Ovary (tissue), 9 donors: ENCODE data around the gene HNF1B. TPM values are rescaled to one million over a fixed set of nuclear protein-coding genes. Genes with fewer than 3 reads are reported as not detected.

Experiments used
- DNase-seq, 5 donors: peaks; one replicate each; pipeline ENCODE4 v3.0.0-alpha.2; 2019 to 2020
- H3K27ac ChIP-seq, 2 donors: fragments of 200-600 bp; one replicate each; pipeline versions ENCODE4 v1.5.1 to v1.8.0; 2019 to 2022
- H3K27me3 ChIP-seq: fragments of 200-600 bp; one replicate; pipeline ENCODE4 v1.8.0; 2022
- H3K36me3 ChIP-seq: fragments of 200-600 bp; sonication (generic); one replicate; pipeline ENCODE4 v1.5.1; 2019
- H3K4me1 ChIP-seq: one replicate; pipeline ENCODE4 v1.8.1; 2013; ENCODE audit warnings: mild to moderate bottlenecking, moderate library complexity; ENCODE audit not compliant: insufficient read depth
- H3K4me3 ChIP-seq: fragments of 200-600 bp; sonication (generic); one replicate; pipeline ENCODE4 v1.5.1; 2017
- H3K9me3 ChIP-seq, 2 donors: fragments of 200-600 bp in 1 of 2; sonication (generic) in 1 of 2; one replicate each; pipeline versions ENCODE4 v1.5.1 to v1.8.1; 2013 to 2019; ENCODE audit warnings: mild to moderate bottlenecking in 1 of 2, moderate library complexity in 1 of 2
- CTCF ChIP-seq, 3 donors: fragments of 450-650 bp in 2 of 3; fragments of 200-600 bp in 1 of 3; IDR thresholded peaks; one replicate each; pipeline versions ENCODE4 v1.5.1 to v1.8.0; 2016 to 2022; ENCODE audit warnings: antibody characterized with exemption in 3 of 3, mild to moderate bottlenecking in 1 of 3
- EP300 ChIP-seq: sonication (generic); formaldehyde crosslinking; IDR thresholded peaks from one replicate; pipeline ENCODE4 v1.6.1; 2017; ENCODE audit warnings: antibody characterized with exemption
- POLR2A ChIP-seq: fragments of 450-650 bp; IDR thresholded peaks from one replicate; pipeline ENCODE4 v1.6.1; 2017; ENCODE audit warnings: antibody characterized with exemption, mild to moderate bottlenecking, moderate library complexity
- WGBS, 3 donors: extraction: QIAGEN DNeasy Blood & Tissue Kit in 1 of 3; methylation state at CpG; one replicate each; pipeline versions ENCODE4 v1.1.5 to v1.1.7; 2013 to 2017; 5-methylcytosine and 5-hydroxymethylcytosine counted together
- intact Hi-C, 4 donors: fragments of 100-400 bp; cut with DNase I; formaldehyde crosslinking; loops; one replicate each; pipeline versions ENCODE4 v1.11.0 to v1.15.1; 2022 to 2023
- polyA plus RNA-seq, 2 donors: library from polyadenylated mRNA; stranded (reverse); fragments of 200-250 nt in 1 of 2; fragments of 350-450 nt in 1 of 2; fragmentation: Illumina TruSeq in 1 of 2; extraction: RNeasy Lipid Tissue Mini Kit (QIAGEN cat#74804) in 1 of 2; gene quantifications; one replicate each; pipeline ENCODE4 v1.2.3, GENCODE V29; 2013 to 2014
- total RNA-seq, 7 donors: library from RNA; depleted of rRNA in 2 of 7; stranded (reverse); fragments of >200 nt in 2 of 7; fragmentation: NEBNext Ultra II Directional in 3 of 7; extraction: Animal tissue kit (Norgen Biotek cat#: 25700) in 3 of 7; gene quantifications; one replicate each; pipeline versions ENCODE4 v1.1.0 to v1.2.4, GENCODE V29; 2016 to 2023
- donor health status: DM: no; HTN: no; CAD: no; lungs with moderate emphysema.
- donor health status: DM: no; HTN: no; CAD: no.
- donor health status: Bipolar disorder and iron deficiency.
- donor health status: DM: yes; HTN: yes; CAD: no.
- donor health status: DM: no; HTN: no; CAD: no.
- donor health status: DM: yes; HTN: yes; CAD: no.

HNF1B gene
- total and polyA plus RNA-seq, 9 donors, result 0.05 to 9.5 (median 0.75) TPM; not detected in 3

GRCh38 chr17:37711113-37711512 is 33.7 kb downstream of the HNF1B start:
- no peaks in the 10 kb centered on the region for H3K9me3 ChIP-seq
- DNase-seq, result no peak
- H3K27ac ChIP-seq, result no peak overlapping the region
- H3K4me3 ChIP-seq, result no peak overlapping the region
- 67 to 75% (median 69%) methylated on average over 6 of the region's 6 CpGs for WGBS, 3 donors
- no peaks in the 10 kb centered on the region for H3K4me1 ChIP-seq
- no peaks in the 10 kb centered on the region for H3K27me3 ChIP-seq
- TF ChIP-seq EP300 (no peak), CTCF (IDR thresholded peaks at IDR 0.05) (no peak), POLR2A (no peak)
- no peaks in the 10 kb centered on the region for H3K36me3 ChIP-seq
- intact Hi-C loops, result no loop called here

DNA sequence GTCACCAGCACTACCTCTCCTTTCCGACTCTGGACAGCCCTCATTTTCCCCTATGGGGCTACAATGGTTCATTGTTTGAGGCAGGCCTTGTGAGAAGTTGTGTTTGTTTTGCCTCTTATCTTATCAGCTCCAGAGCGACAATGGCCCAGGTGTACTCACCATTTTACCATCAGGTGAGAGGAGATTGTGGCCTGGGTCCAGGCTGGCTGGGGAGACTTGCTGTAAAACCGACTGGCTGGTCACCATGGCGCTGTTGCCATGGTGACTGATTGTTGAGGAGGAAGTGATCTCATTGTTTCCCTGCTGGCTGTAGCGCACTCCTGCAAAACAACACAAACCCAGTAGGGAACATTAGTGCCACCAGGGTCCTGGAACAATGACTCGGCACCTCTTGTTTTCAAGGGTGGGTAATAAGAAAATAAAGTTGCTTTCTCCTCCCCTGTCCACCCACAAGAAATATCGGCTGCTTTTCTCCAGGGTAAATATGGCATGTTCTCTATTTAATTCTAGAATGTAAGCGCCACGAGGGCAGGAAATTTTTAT is 34.4 kb downstream of the HNF1B start:
- H3K27ac ChIP-seq, result no peak overlapping the region
- intact Hi-C loops, result no loop called here
- TF ChIP-seq EP300, result no peak
- TF ChIP-seq POLR2A, result no peak
- no peak for TF ChIP-seq CTCF (IDR thresholded peaks at IDR 0.05)
- no peaks in the 10 kb centered on the region for H3K27me3 ChIP-seq
- 51 to 61% (median 54%) methylated on average over 9 of the region's 9 CpGs for WGBS, 3 donors
- no peak for DNase-seq
- no peak overlapping the region for H3K4me3 ChIP-seq
- no peaks in the 10 kb centered on the region for H3K4me1 ChIP-seq
- H3K9me3 ChIP-seq, result no peaks in the 10 kb centered on the region
- H3K36me3 ChIP-seq, result no peaks in the 10 kb centered on the region

DNA sequence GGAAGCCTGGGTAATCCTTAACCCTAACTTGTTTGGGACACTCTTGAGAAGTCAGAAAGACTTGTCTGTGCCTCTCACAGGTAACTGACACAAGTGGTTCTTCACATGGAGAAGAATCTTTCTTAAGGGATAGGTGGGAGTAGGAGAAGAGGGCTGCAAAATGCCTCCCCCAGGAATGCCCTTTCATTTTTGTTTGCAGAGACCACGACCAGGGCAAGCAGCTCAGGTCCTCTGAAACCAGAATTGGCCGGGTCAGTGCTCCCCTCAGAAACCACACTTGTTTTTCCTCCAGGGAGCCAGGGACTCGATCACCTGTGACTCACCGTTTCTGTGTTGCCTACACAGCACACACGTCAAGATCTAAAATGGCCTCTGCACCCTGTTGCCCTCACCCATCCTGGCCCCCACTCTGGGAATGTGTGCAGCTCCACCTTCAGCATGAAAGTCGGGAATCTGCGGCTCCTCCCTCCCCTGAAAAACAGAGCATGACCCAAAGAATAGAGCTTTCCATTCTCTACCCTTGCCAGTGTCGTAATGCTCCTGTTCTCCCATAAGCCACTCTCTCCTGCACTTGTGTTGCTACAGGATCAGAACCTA is 36.1 kb downstream of the HNF1B start:
- Histone ChIP-seq H3K9me3 (no peaks in the 10 kb centered on the region), H3K4me3 (no peak overlapping the region), H3K4me1 (no peaks in the 10 kb centered on the region), H3K36me3 (no peaks in the 10 kb centered on the region), H3K27me3 (no peaks in the 10 kb centered on the region), H3K27ac (no peak overlapping the region)
- intact Hi-C loops, result no loop called here
- 49 to 59% (median 49%) methylated on average over 8 of the region's 8 CpGs for WGBS, 3 donors
- no peak for TF ChIP-seq CTCF (IDR thresholded peaks at IDR 0.05)
- no peak for TF ChIP-seq EP300
- TF ChIP-seq POLR2A, result no peak
- DNase-seq, result no peak

- Histone ChIP-seq H3K27me3 (no peaks in the 10 kb centered on the region), H3K27ac (no peak overlapping the region), H3K4me1 (no peaks in the 10 kb centered on the region), H3K9me3 (no peaks in the 10 kb centered on the region), H3K4me3 (no peak overlapping the region), H3K36me3 (no peaks in the 10 kb centered on the region)
- 70 to 78% (median 70%) methylated on average over 7 of the region's 7 CpGs for WGBS, 3 donors
- intact Hi-C loops, result no loop called here
- no peak for DNase-seq
- TF ChIP-seq POLR2A (no peak), EP300 (no peak), CTCF (IDR thresholded peaks at IDR 0.05) (no peak)
These were observed 36.7 kb downstream of the HNF1B start for GRCh38 chr17:37708008-37708615.
